MM.1S (cell line): ENCODE data around the gene CCL27.

Experiments
- CTCF ChIP-seq: fragments of 300-600 bp; sonication (generic); IDR thresholded peaks from 2 replicates; pipeline ENCODE4 v1.5.1; 2016; ENCODE audit warnings: antibody characterized with exemption, low read length, mixed read lengths
- EZH2 ChIP-seq: fragments of 300-600 bp; sonication (generic); optimal IDR thresholded peaks from 2 replicates; pipeline ENCODE3; 2017; ENCODE audit warnings: low read depth, mild to moderate bottlenecking, antibody characterized with exemption, low read length, mixed read lengths
- EZH2phosphoT487 ChIP-seq: fragments of 300-600 bp; sonication (generic); IDR thresholded peaks from 2 replicates; pipeline ENCODE4 v1.6.1; 2018; ENCODE audit warnings: antibody characterized with exemption, low read length

DNA sequence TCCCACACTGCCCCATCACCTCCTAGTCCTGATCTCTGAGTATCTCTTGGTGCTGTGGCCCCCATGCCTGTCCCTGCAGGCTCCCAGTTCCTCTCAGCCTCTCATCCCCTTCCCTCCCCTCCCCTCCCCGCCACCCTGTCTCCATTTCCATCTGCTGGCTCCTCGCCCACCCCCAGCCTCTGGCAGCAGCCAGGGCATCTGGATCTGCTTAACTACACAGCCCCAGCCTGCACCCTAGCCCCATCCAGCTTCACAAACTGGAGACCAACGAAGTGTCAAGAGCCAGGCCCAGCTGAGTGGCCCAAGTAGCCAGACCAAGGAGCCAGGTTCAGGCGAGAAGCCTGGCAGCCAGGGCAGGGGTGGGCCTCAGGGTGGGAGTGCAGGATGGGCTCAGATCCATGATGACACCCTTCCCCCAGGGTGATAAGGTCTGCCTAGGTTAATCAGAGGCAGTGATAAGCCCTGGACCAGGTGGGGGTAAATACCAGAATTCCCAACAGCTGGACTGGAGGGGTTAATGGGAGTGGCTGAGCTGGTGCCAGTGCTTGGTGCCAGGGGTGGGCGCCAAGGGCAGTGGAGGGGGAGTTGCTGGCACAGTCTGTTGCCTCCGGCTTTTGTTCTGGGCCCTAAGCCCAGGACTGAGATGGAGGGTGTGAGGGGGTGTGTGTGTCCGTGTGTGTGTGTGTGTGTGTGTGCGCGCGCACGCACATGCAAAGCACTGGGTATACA, 8.0 kb downstream of the CCL27 start:
- no peak for TF ChIP-seq CTCF
- TF ChIP-seq EZH2: no peak
- TF ChIP-seq EZH2phosphoT487: no peak
